Right ventricle myocardium superior (tissue), 1 donor: ENCODE data around the gene LZTS3. TPM values are rescaled to one million over a fixed set of nuclear protein-coding genes. Genes with fewer than 3 reads are reported as not detected.
"Not testable (repeated sequence)": the region's sequence is repeated elsewhere in the genome, so short reads cannot be mapped to it uniquely, and the experiment has no call there.

Experiments used
- ATAC-seq: fragments of 200-7000 bp; cut with Tn5 transposase; one replicate; pipeline ENCODE4 v1.9.1; 2020; ENCODE audit warnings: mild to moderate bottlenecking; ENCODE audit not compliant: poor library complexity
- DNase-seq: peaks from one replicate; pipeline ENCODE4 v3.0.0-alpha.2; 2020
- intact Hi-C: fragments of 100-400 bp; cut with DNase I; formaldehyde crosslinking; loops from one replicate; pipeline ENCODE4 v1.11.2; 2022
- long read RNA-seq: library from polyadenylated mRNA; unstranded; transcript quantifications from one replicate; pipeline ENCODE4 v2.0.0, GENCODE V29; 2021
- total RNA-seq: library from RNA; stranded (reverse); fragmentation: NEBNext Ultra II Directional; extraction: Animal tissue kit (Norgen Biotek cat#: 25700); gene quantifications from one replicate; pipeline ENCODE4 v1.2.1, GENCODE V29; 2021
- donor health status: DM: no; HTN: yes; CAD: no; lungs with severe emphysema.

The LZTS3 gene
- total RNA-seq = 18.3 TPM
- long read RNA-seq, full-length matches to known transcripts = 14 of 92 reads
- long read RNA-seq, partial matches to known transcripts = 31 of 92 reads
- long read RNA-seq, other reads (novel, unspliced or antisense) = 47 of 92 reads

GRCh38 chr20:3172933-3173609 is at the start of gene LZTS3:
Gene LZTS3 (minus strand): TSS chr20:3173549. CDS start chr20:3167163, 6,386 bp downstream.
- peak; percentile 59 for ATAC-seq
- intact Hi-C loops = no loop called here

GRCh38 chr20:3221398-3222226 is 48.3 kb upstream of the LZTS3 start:
- DNase-seq (no peak), ATAC-seq (no peak)
- intact Hi-C loops = no loop called here

More at GRCh38 chr20:3172933-3173609, at the start of gene LZTS3:
- DNase-seq = peak; percentile 83

GRCh38 chr20:3218307-3218988 is 45.1 kb upstream of the LZTS3 start:
- DNase-seq = peak; percentile 83
- ATAC-seq = peak; percentile 74

GRCh38 chr20:3215359-3215917 is 42.1 kb upstream of the LZTS3 start:
- ATAC-seq, DNase-seq: not testable (repeated sequence)
- intact Hi-C loops = loop anchor here (5.0 kb wide), 1 partner anchor 102 kb away; no protein-coding TSS in a partner anchor

More at GRCh38 chr20:3218307-3218988, 45.1 kb upstream of the LZTS3 start:
- intact Hi-C loops = loop anchor here (5.0 kb wide), 1 partner anchor 99 kb away; no protein-coding TSS in a partner anchor

- no peak for ATAC-seq
- DNase-seq = no peak
- intact Hi-C loops = no loop called here
Observed at GRCh38 chr20:3213226-3213625, 39.9 kb upstream of the LZTS3 start.

GRCh38 chr20:3210346-3210745 is 37.0 kb upstream of the LZTS3 start:
- intact Hi-C loops = no loop called here
- ATAC-seq (no peak), DNase-seq (no peak)

- intact Hi-C loops = no loop called here
- DNase-seq = no peak
- ATAC-seq = peak; percentile 26
Observed at GRCh38 chr20:3209946-3210317, 36.6 kb upstream of the LZTS3 start.

GRCh38 chr20:3209257-3209945 is 36.1 kb upstream of the LZTS3 start, which contains the start of gene ITPA:
Gene ITPA (plus strand): TSS chr20:3209498. CDS start chr20:3209552, 54 bp downstream.
- peak; percentile 72 for DNase-seq
- peak; percentile 67 for ATAC-seq
- intact Hi-C loops = no loop called here

GRCh38 chr20:3208786-3209256 is 35.5 kb upstream of the LZTS3 start:
- ATAC-seq (peak; percentile 2), DNase-seq (no peak)
- intact Hi-C loops = no loop called here

- intact Hi-C loops = no loop called here
- DNase-seq (peak; percentile 94), ATAC-seq (peak; percentile 97)
Observed at GRCh38 chr20:3204124-3204794, 30.9 kb upstream of the LZTS3 start, which contains the start of gene DDRGK1. Gene DDRGK1 (minus strand): TSS chr20:3204682. CDS start chr20:3204627, 55 bp downstream.

- DNase-seq (no peak), ATAC-seq (peak; percentile 25)
- intact Hi-C loops = no loop called here
Observed at GRCh38 chr20:3203315-3204123, 30.2 kb upstream of the LZTS3 start.

- ATAC-seq (no peak), DNase-seq (no peak)
- intact Hi-C loops = no loop called here
Observed at GRCh38 chr20:3202965-3203314, 29.6 kb upstream of the LZTS3 start.

GRCh38 chr20:3199976-3200755 is 26.8 kb upstream of the LZTS3 start:
- intact Hi-C loops = no loop called here
- no peak for ATAC-seq
- DNase-seq = no peak

- ATAC-seq (no peak), DNase-seq (no peak)
- intact Hi-C loops = no loop called here
Observed at GRCh38 chr20:3199206-3199605, 25.9 kb upstream of the LZTS3 start.

- DNase-seq = no peak
- intact Hi-C loops = no loop called here
- no peak for ATAC-seq
Observed at GRCh38 chr20:3195590-3196237, 22.4 kb upstream of the LZTS3 start.
